ENCODE measurements around the gene EIF3L.

The EIF3L gene

GRCh38 chr22:37894939-37895670 lies 45.9 kb downstream of the EIF3L start:
- no peaks in the 10 kb centered on the region for H3K27me3 ChIP-seq (ENCODE audit: insufficient read depth, low read depth, severe bottlenecking)
- TF ChIP-seq CTCF (IDR thresholded peaks at IDR 0.05; ENCODE audit: low read depth, low read length) = no peak
- peaks cover 16% of the 10 kb centered on the region for H3K36me3 ChIP-seq
- H3K4me3 ChIP-seq (ENCODE audit: low read depth, low read length) = no peak overlapping the region
- no peak for DNase-seq
- no peaks in the 10 kb centered on the region for H3K9me3 ChIP-seq (ENCODE audit: severe bottlenecking)
- no peak overlapping the region for H3K27ac ChIP-seq

- DNase-seq = no peak
- H3K9me3 ChIP-seq (ENCODE audit: severe bottlenecking) = no peaks in the 10 kb centered on the region
- H3K36me3 ChIP-seq = peaks cover 10% of the 10 kb centered on the region
- no peak overlapping the region for H3K4me3 ChIP-seq (ENCODE audit: low read depth, low read length)
- no peaks in the 10 kb centered on the region for H3K27me3 ChIP-seq (ENCODE audit: insufficient read depth, low read depth, severe bottlenecking)
- no peak for TF ChIP-seq CTCF (IDR thresholded peaks at IDR 0.05; ENCODE audit: low read depth, low read length)
- H3K27ac ChIP-seq = no peak overlapping the region
These were observed 47.0 kb downstream of the EIF3L start for GRCh38 chr22:37896181-37896592.

GRCh38 chr22:37896939-37897338 lies 47.7 kb downstream of the EIF3L start:
- no peak for TF ChIP-seq CTCF (IDR thresholded peaks at IDR 0.05; ENCODE audit: low read depth, low read length)
- Histone ChIP-seq H3K9me3 (ENCODE audit: severe bottlenecking) (no peaks in the 10 kb centered on the region), H3K27me3 (ENCODE audit: insufficient read depth, low read depth, severe bottlenecking) (no peaks in the 10 kb centered on the region), H3K27ac (no peak overlapping the region), H3K36me3 (peaks cover 2% of the 10 kb centered on the region), H3K4me3 (ENCODE audit: low read depth, low read length) (no peak overlapping the region)
- DNase-seq = no peak

GRCh38 chr22:37897807-37898206 lies 48.6 kb downstream of the EIF3L start:
- no peaks in the 10 kb centered on the region for H3K9me3 ChIP-seq (ENCODE audit: severe bottlenecking)
- H3K27me3 ChIP-seq (ENCODE audit: insufficient read depth, low read depth, severe bottlenecking) = no peaks in the 10 kb centered on the region
- H3K36me3 ChIP-seq = no peaks in the 10 kb centered on the region
- no peak overlapping the region for H3K4me3 ChIP-seq (ENCODE audit: low read depth, low read length)
- H3K27ac ChIP-seq = no peak overlapping the region
- no peak for TF ChIP-seq CTCF (IDR thresholded peaks at IDR 0.05; ENCODE audit: low read depth, low read length)
- DNase-seq = no peak

- Histone ChIP-seq H3K27ac (no peak overlapping the region), H3K9me3 (ENCODE audit: severe bottlenecking) (no peaks in the 10 kb centered on the region), H3K4me3 (ENCODE audit: low read depth, low read length) (no peak overlapping the region), H3K27me3 (ENCODE audit: insufficient read depth, low read depth, severe bottlenecking) (no peaks in the 10 kb centered on the region), H3K36me3 (no peaks in the 10 kb centered on the region)
- no peak for DNase-seq
- no peak for TF ChIP-seq CTCF (IDR thresholded peaks at IDR 0.05; ENCODE audit: low read depth, low read length)
These were observed 49.4 kb downstream of the EIF3L start for GRCh38 chr22:37898441-37899181.
